ENCODE measurements around the gene GPR31. TPM values are rescaled to one million over a fixed set of nuclear protein-coding genes. Genes with fewer than 3 reads are reported as not detected.

Gene GPR31
- total RNA-seq, 1 experiment from 2014 or later = not detected

DNA sequence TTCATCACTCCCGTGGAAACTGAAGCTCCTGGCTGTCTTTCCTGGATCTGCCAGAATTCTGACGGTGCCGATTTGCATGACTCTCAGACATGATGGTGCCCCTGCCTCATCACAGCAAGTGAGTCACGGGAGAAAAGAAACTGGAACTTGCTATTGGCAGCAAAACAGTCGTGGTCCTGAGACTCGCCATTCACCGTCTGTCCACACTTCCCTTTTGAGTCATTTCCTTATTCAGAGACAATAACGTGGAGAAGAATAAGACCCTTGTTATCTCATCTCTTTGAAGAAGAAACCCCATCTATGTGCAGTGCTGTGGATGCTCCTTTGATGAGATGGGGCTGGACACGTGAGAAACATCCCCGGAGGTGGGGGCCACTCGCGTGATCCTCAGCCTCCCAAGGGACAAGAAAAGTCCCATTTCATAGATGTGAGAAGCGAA lies 4.2 kb downstream of the GPR31 start:
- Histone ChIP-seq H3K36me3 (no peaks in the 10 kb centered on the region), H3K27ac (no peak overlapping the region), H3K4me1 (no peaks in the 10 kb centered on the region), H3K27me3 (peaks cover 5% of the 10 kb centered on the region; the same call in 1 of the 2 replicates), H3K9me3 (replicated peaks) (no peaks in the 10 kb centered on the region; the same call in 1 of the 2 replicates), H3K4me3 (no peak overlapping the region)
- no peak for DNase-seq

- Histone ChIP-seq H3K27me3 (peaks cover 5% of the 10 kb centered on the region; the same call in 1 of the 2 replicates), H3K4me1 (peaks cover under 1% of the 10 kb centered on the region; the same call in 1 of the 2 replicates), H3K9me3 (replicated peaks) (no peaks in the 10 kb centered on the region), H3K4me3 (no peak overlapping the region), H3K36me3 (no peaks in the 10 kb centered on the region), H3K27ac (no peak overlapping the region)
- DNase-seq = no peak
Measured at GRCh38 chr6:167152862-167153261, 4.9 kb downstream of the GPR31 start.

GRCh38 chr6:167151648-167152047 lies 6.1 kb downstream of the GPR31 start:
- Histone ChIP-seq H3K27me3 (peaks cover 3% of the 10 kb centered on the region; the same call in 1 of the 2 replicates), H3K27ac (no peak overlapping the region), H3K36me3 (no peaks in the 10 kb centered on the region), H3K4me3 (no peak overlapping the region), H3K4me1 (peaks cover 10% of the 10 kb centered on the region), H3K9me3 (replicated peaks) (no peaks in the 10 kb centered on the region)
- no peak for DNase-seq

DNA sequence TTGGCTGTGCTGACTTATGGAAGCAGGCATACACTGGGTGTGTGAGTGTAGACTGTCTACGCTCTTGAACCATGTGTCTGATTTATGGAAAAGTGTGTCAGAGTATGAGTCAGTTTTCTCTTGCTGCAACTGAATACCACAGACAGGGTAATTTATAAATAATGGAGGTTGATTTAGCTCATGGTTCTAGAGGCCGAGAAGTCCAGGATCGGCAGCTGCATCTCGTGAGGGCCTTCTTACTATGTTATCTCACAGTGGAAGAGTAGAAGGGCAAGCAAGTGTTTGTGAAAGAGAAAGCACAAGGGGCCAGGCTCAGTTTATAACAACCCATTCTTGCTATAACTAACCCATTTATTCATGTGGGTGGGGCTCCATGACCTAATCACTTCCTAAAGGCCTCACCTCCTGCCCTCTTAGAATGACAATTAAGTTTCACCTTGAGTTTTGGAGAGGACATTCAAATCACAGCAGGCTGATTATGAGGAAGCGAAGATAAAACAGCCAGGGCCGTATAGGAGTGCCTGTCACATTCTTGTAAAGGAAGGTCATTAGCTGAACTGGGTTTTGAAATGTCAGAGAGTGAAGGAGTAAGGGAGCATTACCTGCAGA lies 6.7 kb downstream of the GPR31 start:
- no peaks in the 10 kb centered on the region; the same call in 1 of the 2 replicates for H3K27me3 ChIP-seq
- H3K27ac ChIP-seq = no peak overlapping the region
- peaks cover 14% of the 10 kb centered on the region for H3K4me1 ChIP-seq
- H3K9me3 ChIP-seq (replicated peaks) = no peaks in the 10 kb centered on the region
- H3K4me3 ChIP-seq = no peak overlapping the region
- no peaks in the 10 kb centered on the region for H3K36me3 ChIP-seq
- DNase-seq = no peak

- peaks cover 14% of the 10 kb centered on the region for H3K4me1 ChIP-seq
- no peaks in the 10 kb centered on the region for H3K9me3 ChIP-seq (replicated peaks)
- H3K36me3 ChIP-seq = no peaks in the 10 kb centered on the region
- no peak overlapping the region for H3K4me3 ChIP-seq
- H3K27ac ChIP-seq = no peak overlapping the region
- H3K27me3 ChIP-seq = no peaks in the 10 kb centered on the region; the same call in 1 of the 2 replicates
- no peak for DNase-seq
Measured at GRCh38 chr6:167148997-167149396, 8.8 kb downstream of the GPR31 start.

GRCh38 chr6:167148021-167148420 lies 9.8 kb downstream of the GPR31 start:
- no peak overlapping the region for H3K27ac ChIP-seq
- no peaks in the 10 kb centered on the region; the same call in 1 of the 2 replicates for H3K27me3 ChIP-seq

GRCh38 chr6:167146977-167147376 lies 10.8 kb downstream of the GPR31 start:
- DNase-seq = peak; percentile 48 to 54
- Histone ChIP-seq H3K27me3 (no peaks in the 10 kb centered on the region; the same call in 1 of the 2 replicates), H3K36me3 (no peaks in the 10 kb centered on the region), H3K27ac (no peak overlapping the region), H3K9me3 (replicated peaks) (no peaks in the 10 kb centered on the region), H3K4me1 (peaks cover 19% of the 10 kb centered on the region), H3K4me3 (peak overlapping the region; percentile 13; the same call in 1 of the 2 replicates)

More at GRCh38 chr6:167148021-167148420, 9.8 kb downstream of the GPR31 start:
- Histone ChIP-seq H3K4me3 (no peak overlapping the region), H3K4me1 (peaks cover 14% of the 10 kb centered on the region), H3K9me3 (replicated peaks) (no peaks in the 10 kb centered on the region), H3K36me3 (no peaks in the 10 kb centered on the region)
- no peak for DNase-seq

GRCh38 chr6:167146135-167146534 lies 11.6 kb downstream of the GPR31 start:
- DNase-seq = peak in 1 of 2 experiments; percentile 20

DNA sequence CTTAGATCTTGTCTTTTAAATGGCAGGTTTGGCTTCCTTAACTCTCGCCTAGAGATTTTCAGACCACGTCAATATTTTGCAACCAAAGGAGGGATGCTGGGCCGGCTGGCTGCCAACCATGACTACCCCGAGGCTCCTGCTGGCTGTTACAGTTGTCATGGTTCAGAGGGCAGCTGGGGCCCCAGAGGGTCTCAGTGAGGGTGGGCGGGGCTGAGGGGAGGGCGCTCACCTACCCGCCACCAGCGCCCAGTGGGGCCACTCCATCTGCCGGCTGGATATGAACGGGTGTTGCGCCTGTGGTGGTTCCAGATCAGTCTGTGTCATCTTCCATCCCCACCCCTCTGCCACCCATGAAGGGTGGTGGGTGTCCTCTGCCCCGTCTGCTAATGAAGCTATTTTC lies 12.3 kb downstream of the GPR31 start:
- peaks cover 31% of the 10 kb centered on the region for H3K4me1 ChIP-seq
- H3K9me3 ChIP-seq (replicated peaks) = no peaks in the 10 kb centered on the region
- no peaks in the 10 kb centered on the region; the same call in 1 of the 2 replicates for H3K27me3 ChIP-seq
- no peak overlapping the region for H3K4me3 ChIP-seq
- no peak overlapping the region for H3K27ac ChIP-seq
- peak; percentile 24 to 40 for DNase-seq
- no peaks in the 10 kb centered on the region for H3K36me3 ChIP-seq

More at GRCh38 chr6:167146135-167146534, 11.6 kb downstream of the GPR31 start:
- Histone ChIP-seq H3K4me3 (peak overlapping the region; percentile 13; the same call in 1 of the 2 replicates), H3K27ac (no peak overlapping the region), H3K36me3 (no peaks in the 10 kb centered on the region), H3K4me1 (peaks cover 27% of the 10 kb centered on the region), H3K27me3 (no peaks in the 10 kb centered on the region; the same call in 1 of the 2 replicates), H3K9me3 (replicated peaks) (no peaks in the 10 kb centered on the region)

GRCh38 chr6:167143041-167143440 lies 14.7 kb downstream of the GPR31 start:
- Histone ChIP-seq H3K4me1 (peaks cover 48% of the 10 kb centered on the region), H3K36me3 (no peaks in the 10 kb centered on the region), H3K4me3 (no peak overlapping the region), H3K27me3 (no peaks in the 10 kb centered on the region; the same call in 1 of the 2 replicates), H3K27ac (no peak overlapping the region), H3K9me3 (replicated peaks) (no peaks in the 10 kb centered on the region)
- no peak for DNase-seq

- Histone ChIP-seq H3K27me3 (no peaks in the 10 kb centered on the region), H3K27ac (no peak overlapping the region; the same call in 1 of the 2 replicates), H3K4me3 (no peak overlapping the region), H3K4me1 (peaks cover 45% of the 10 kb centered on the region), H3K9me3 (replicated peaks) (no peaks in the 10 kb centered on the region), H3K36me3 (no peaks in the 10 kb centered on the region)
- DNase-seq = no peak
Measured at GRCh38 chr6:167142433-167142761, 15.4 kb downstream of the GPR31 start.

DNA sequence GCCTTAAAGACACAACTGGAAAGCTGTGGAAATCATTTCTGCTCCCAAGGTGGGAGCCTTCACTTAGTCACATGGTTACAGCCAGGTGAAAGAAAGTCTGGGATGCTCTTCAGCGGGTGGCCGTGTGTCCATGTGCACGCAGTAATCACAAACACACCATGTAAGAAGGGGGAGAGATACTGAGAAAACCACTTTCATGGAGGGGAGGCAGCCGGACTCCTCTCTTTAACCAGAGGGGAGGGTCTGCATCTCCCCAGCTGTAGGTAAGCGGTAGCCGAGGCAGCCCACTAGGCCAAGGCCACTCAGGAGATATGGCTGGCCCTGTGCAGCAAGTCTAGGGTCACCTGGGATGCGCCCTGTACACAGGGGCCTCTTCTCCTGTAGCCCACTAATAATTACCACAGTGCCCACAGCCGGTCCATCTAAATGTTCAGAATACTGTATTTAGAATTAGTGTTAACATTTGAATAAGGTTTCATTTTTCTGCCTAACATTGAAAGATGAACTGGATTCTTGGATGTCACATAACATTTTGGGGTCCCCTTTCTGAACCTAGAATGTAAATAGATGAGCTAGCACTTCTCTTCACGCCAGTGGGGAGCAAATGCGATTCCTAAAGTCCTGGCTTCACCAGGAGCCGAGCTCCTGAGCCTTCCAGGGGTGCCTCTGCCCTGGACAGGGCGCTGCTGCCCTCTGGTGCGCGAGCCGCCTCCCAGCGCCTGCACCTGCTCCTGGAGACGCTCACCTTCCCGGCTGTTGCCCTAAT lies 15.9 kb downstream of the GPR31 start:
- peaks cover 39% of the 10 kb centered on the region for H3K4me1 ChIP-seq
- H3K4me3 ChIP-seq = peak overlapping the region; percentile 8
- no peaks in the 10 kb centered on the region for H3K9me3 ChIP-seq (replicated peaks)
- peak overlapping the region; percentile 97 for H3K27ac ChIP-seq
- no peaks in the 10 kb centered on the region for H3K36me3 ChIP-seq
- H3K27me3 ChIP-seq = no peaks in the 10 kb centered on the region
- peak; percentile 73 to 83 for DNase-seq

- peaks cover 34% of the 10 kb centered on the region for H3K4me1 ChIP-seq
- H3K4me3 ChIP-seq = peak overlapping the region; percentile 39
- H3K9me3 ChIP-seq (replicated peaks) = no peaks in the 10 kb centered on the region
- DNase-seq = peak; percentile 88 to 92
- no peaks in the 10 kb centered on the region for H3K36me3 ChIP-seq
- peak overlapping the region; percentile 97 for H3K27ac ChIP-seq
- no peaks in the 10 kb centered on the region for H3K27me3 ChIP-seq
Measured at GRCh38 chr6:167140589-167141474, 16.9 kb downstream of the GPR31 start.

- H3K9me3 ChIP-seq (replicated peaks) = no peaks in the 10 kb centered on the region
- peak overlapping the region; percentile 97 for H3K27ac ChIP-seq
- H3K4me3 ChIP-seq = peak overlapping the region; percentile 39
- no peaks in the 10 kb centered on the region for H3K27me3 ChIP-seq
- peaks cover 34% of the 10 kb centered on the region for H3K4me1 ChIP-seq
- no peaks in the 10 kb centered on the region for H3K36me3 ChIP-seq
- DNase-seq = peak in 1 of 2 experiments; percentile 47
Measured at GRCh38 chr6:167139761-167140160, 18.0 kb downstream of the GPR31 start.
